CD14-positive monocyte (primary cell): ENCODE measurements around the gene TULP1. TPM values are rescaled to one million over a fixed set of nuclear protein-coding genes. Genes with fewer than 3 reads are reported as not detected.

Experiments used
- DNase-seq, 3 donors: peaks; one replicate each; pipeline ENCODE4 v3.0.0-alpha.2; 2011 to 2022
- H2AFZ ChIP-seq: 2 replicates; pipeline ENCODE4 v1.6.0; 2012; ENCODE audit warnings: mild to moderate bottlenecking, low read depth, low read length, inconsistent platforms; ENCODE audit not compliant: insufficient read depth, poor library complexity, severe bottlenecking
- H3K27ac ChIP-seq, 2 donors: 1 replicate in 1 of 2; 2 replicates in 1 of 2; pipeline ENCODE4 v1.5.1; 2012 to 2013; ENCODE audit warnings: low read length in 2 of 2, control low read depth in 1 of 2, inconsistent platforms in 1 of 2, low read depth in 1 of 2, mild to moderate bottlenecking in 1 of 2
- H3K27me3 ChIP-seq, 2 donors: one replicate each; pipeline versions ENCODE4 v1.6.0 to v1.6.1; 2011 to 2013; ENCODE audit warnings: low read length in 2 of 2; ENCODE audit not compliant: control insufficient read depth in 2 of 2, insufficient read depth in 2 of 2
- H3K36me3 ChIP-seq, 2 donors: replicated peaks in 1 of 2; 1 replicate in 1 of 2; 2 replicates in 1 of 2; pipeline versions ENCODE4 v1.5.1 to v1.6.1; 2012 to 2013; ENCODE audit warnings: low read length in 2 of 2, control low read depth in 1 of 2, inconsistent platforms in 1 of 2, mild to moderate bottlenecking in 1 of 2; ENCODE audit not compliant: insufficient read depth in 2 of 2, control insufficient read depth in 1 of 2
- H3K4me1 ChIP-seq, 2 donors: 1 replicate in 1 of 2; 2 replicates in 1 of 2; pipeline versions ENCODE4 v1.5.1 to v1.6.1; 2012 to 2013; ENCODE audit warnings: low read length in 2 of 2, control low read depth in 1 of 2, inconsistent platforms in 1 of 2, mild to moderate bottlenecking in 1 of 2, moderate library complexity in 1 of 2; ENCODE audit not compliant: insufficient read depth in 2 of 2, control insufficient read depth in 1 of 2
- H3K4me2 ChIP-seq: replicated peaks from 2 replicates; pipeline ENCODE3; 2012; ENCODE audit warnings: low read length, moderate library complexity, mild to moderate bottlenecking; ENCODE audit not compliant: poor library complexity, severe bottlenecking; ENCODE audit errors: extremely low read depth
- H3K4me3 ChIP-seq, 3 experiments: fragments of 200-600 bp in 1 of 3; sonication (generic) in 1 of 3; replicated peaks in 1 of 3; 1 replicate in 2 of 3; 2 replicates in 1 of 3; pipeline ENCODE4 v1.5.1; 2011 to 2013; ENCODE audit warnings: low read length in 3 of 3, mild to moderate bottlenecking in 3 of 3, control low read depth in 2 of 3, low read depth in 2 of 3, inconsistent platforms in 1 of 3, moderate library complexity in 1 of 3
- H3K79me2 ChIP-seq: 2 replicates; pipeline ENCODE4 v1.6.0; 2012; ENCODE audit warnings: mild to moderate bottlenecking, control low read depth, inconsistent platforms, low read length, moderate library complexity; ENCODE audit not compliant: insufficient read depth
- H3K9ac ChIP-seq: 2 replicates; pipeline ENCODE4 v1.6.0; 2017; ENCODE audit warnings: low read length, mild to moderate bottlenecking; ENCODE audit not compliant: insufficient read depth, poor library complexity, severe bottlenecking
- H3K9me3 ChIP-seq, 2 donors: replicated peaks in 1 of 2; 1 replicate in 1 of 2; 2 replicates in 1 of 2; pipeline versions ENCODE4 v1.5.1 to v1.6.1; 2012 to 2013; ENCODE audit warnings: low read length in 2 of 2, control low read depth in 1 of 2; ENCODE audit not compliant: control insufficient read depth in 1 of 2, insufficient read depth in 1 of 2
- H4K20me1 ChIP-seq: 2 replicates; pipeline ENCODE4 v1.6.0; 2012; ENCODE audit warnings: mild to moderate bottlenecking, low read length, control low read depth, moderate library complexity; ENCODE audit not compliant: insufficient read depth
- H3K27ac Mint-ChIP-seq, 7 donors: one replicate each; pipeline ENCODE4 v1.8.0; 2020; ENCODE audit warnings: mild to moderate bottlenecking in 7 of 7, mixed read lengths in 7 of 7, moderate library complexity in 6 of 7, inconsistent platforms in 2 of 7
- H3K27me3 Mint-ChIP-seq, 3 donors: one replicate each; pipeline ENCODE4 v1.8.0; 2021 to 2022; ENCODE audit warnings: low read depth in 3 of 3, mild to moderate bottlenecking in 3 of 3, mixed read lengths in 3 of 3, moderate library complexity in 3 of 3, inconsistent platforms in 1 of 3
- H3K36me3 Mint-ChIP-seq, 2 donors: one replicate each; pipeline ENCODE4 v1.8.0; 2020; ENCODE audit warnings: mixed read lengths in 2 of 2, inconsistent platforms in 1 of 2, mild to moderate bottlenecking in 1 of 2
- H3K4me1 Mint-ChIP-seq: one replicate; pipeline ENCODE4 v1.8.0; 2020; ENCODE audit warnings: mild to moderate bottlenecking, mixed read lengths
- H3K4me3 Mint-ChIP-seq, 2 donors: one replicate each; pipeline ENCODE4 v1.8.0; 2020; ENCODE audit warnings: mild to moderate bottlenecking in 2 of 2, mixed read lengths in 2 of 2, moderate library complexity in 1 of 2
- H3K9me3 Mint-ChIP-seq, 7 donors: one replicate each; pipeline ENCODE4 v1.8.0; 2020 to 2022; ENCODE audit warnings: mixed read lengths in 7 of 7, mild to moderate bottlenecking in 6 of 7, moderate library complexity in 6 of 7, inconsistent platforms in 2 of 7
- CTCF ChIP-seq: fragments of 200-600 bp; IDR thresholded peaks from one replicate; pipeline ENCODE4 v1.8.0; 2022; ENCODE audit warnings: antibody characterized with exemption, mild to moderate bottlenecking
- WGBS: methylation state at CpG from one replicate; pipeline ENCODE4 v1.1.5; 2013; ENCODE audit warnings: missing lambda C conversion rate; ENCODE audit not compliant: insufficient coverage; 5-methylcytosine and 5-hydroxymethylcytosine counted together
- intact Hi-C, 2 donors: fragments of 100-400 bp; cut with micrococcal nuclease; formaldehyde crosslinking; loops; one replicate each; pipeline versions ENCODE4 v1.15.0 to v1.15.1; 2023
- polyA plus RNA-seq, 3 donors: library from polyadenylated mRNA; depleted of rRNA in 1 of 3; unstranded in 2 of 3; stranded (reverse) in 1 of 3; fragments of 300-500 nt in 2 of 3; fragments of >200 nt in 1 of 3; fragmentation: Illumina TruSeq in 2 of 3; gene quantifications; 1 replicate in 2 of 3; 2 replicates in 1 of 3; pipeline ENCODE4 v1.2.3, GENCODE V29; 2012 to 2021

Gene TULP1
- polyA plus RNA-seq, 3 donors = not detected

DNA sequence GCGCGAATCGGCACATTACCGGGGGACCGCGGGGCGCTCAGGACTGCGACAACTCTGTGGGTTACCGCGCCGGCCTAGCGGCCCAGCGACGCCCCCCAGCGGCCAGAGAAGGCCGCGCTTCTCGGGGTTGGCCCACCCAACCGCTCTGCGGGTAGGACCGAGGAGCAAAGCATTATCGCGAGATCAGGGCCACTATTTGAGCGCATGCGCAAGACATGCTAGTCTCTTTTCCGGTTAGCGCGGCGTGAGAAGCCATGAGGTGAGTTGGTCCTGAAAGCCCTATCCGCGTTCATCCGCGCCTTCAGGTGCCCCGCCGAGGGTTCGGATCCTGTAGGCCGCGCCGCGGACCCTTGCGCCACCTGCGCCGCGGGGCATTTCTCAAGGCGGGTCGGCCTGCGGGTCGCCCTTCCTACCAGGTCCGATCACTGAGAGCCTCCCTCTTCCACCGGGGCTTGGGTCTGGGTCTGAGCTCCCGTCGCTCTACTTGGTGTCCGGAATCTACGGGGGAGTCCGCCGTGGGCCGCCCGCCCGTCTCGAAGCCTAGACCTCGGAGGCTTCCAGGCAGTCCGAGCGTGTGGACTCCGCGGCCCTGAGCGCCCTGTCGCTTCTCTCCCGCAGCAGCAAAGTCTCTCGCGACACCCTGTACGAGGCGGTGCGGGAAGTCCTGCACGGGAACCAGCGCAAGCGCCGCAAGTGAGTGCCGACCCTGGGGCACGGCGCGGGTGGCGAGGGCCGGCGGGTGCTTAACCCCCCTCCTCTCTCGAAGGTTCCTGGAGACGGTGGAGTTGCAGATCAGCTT, 44.3 kb downstream of the TULP1 start, which contains the start of gene RPL10A:
Gene RPL10A, plus strand, starts transcription at position 221 of the 799 bp plus-strand sequence. Its CDS starts 34 bp downstream, at position 255.
- peak; percentile 92 for TF ChIP-seq CTCF
- Histone ChIP-seq H3K4me2 (peak within 1 kb of the TSS; percentile 99), H3K27ac (peak within 1 kb of the TSS; percentile 92 to 93), H3K4me3 (peak within 1 kb of the TSS; percentile 80 to 99 (median 92)), H3K27me3 (no peaks in the 10 kb centered on the region), H3K36me3 (peaks cover 32 to 40% of the 10 kb centered on the region in 2 donors), H2AFZ (peak within 1 kb of the TSS; percentile 93), H3K79me2 (peaks cover 29% of the 10 kb centered on the region), H3K9me3 (no peaks in the 10 kb centered on the region), H4K20me1 (peaks cover 46% of the 10 kb centered on the region), H3K4me1 (peaks cover 23 to 30% of the 10 kb centered on the region in 2 donors), H3K9ac (peak within 1 kb of the TSS; percentile 91)
- H3K27me3 Mint-ChIP-seq = peaks cover 0 to 6% (median 0%) of the 10 kb centered on the region in 3 donors
- H3K36me3 Mint-ChIP-seq = peaks cover 44 to 52% of the 10 kb centered on the region in 2 donors
- H3K27ac Mint-ChIP-seq = peak within 1 kb of the TSS; percentile 96 to 99 (median 98)
- DNase-seq = peak; percentile 96 to 97 (median 97)
- peak within 1 kb of the TSS; percentile 98 for H3K4me3 Mint-ChIP-seq
- intact Hi-C loops = loop anchor here (1.0 to 5.0 kb wide), 3 partner anchors 125 to 171 kb away; partner anchors contain the start of genes DEF6 (in 2 of the 2) and PPARD (in 1 of the 2)
- peaks cover 0 to 7% (median 0%) of the 10 kb centered on the region in 7 donors for H3K9me3 Mint-ChIP-seq
- WGBS = under 1% methylated on average over 86 of the region's 86 CpGs
- H3K4me1 Mint-ChIP-seq = peaks cover 35% of the 10 kb centered on the region

DNA sequence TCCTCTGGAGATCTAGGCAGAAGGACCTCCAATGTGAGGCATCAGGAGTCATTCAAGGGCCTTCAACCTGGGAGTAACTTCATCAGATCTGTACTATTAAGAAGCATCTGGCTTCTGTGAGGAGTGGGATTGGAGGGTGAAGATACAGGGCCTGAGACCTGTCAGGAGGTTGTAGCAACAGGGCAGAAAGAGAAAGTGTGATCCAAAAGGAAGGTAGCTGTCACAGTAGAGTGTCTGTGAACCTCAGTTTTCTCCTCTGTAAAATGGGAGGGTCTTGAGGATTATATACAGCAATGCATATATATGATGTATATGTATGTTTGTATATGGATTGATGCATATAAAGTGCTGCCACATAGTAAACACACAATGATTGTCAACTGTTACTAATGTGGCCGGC, 47.0 kb downstream of the TULP1 start:
- peaks cover 37 to 44% of the 10 kb centered on the region in 2 donors for H3K36me3 Mint-ChIP-seq
- Histone ChIP-seq H2AFZ (no peak overlapping the region), H3K4me3 (no peak overlapping the region), H3K79me2 (peaks cover 24% of the 10 kb centered on the region), H3K36me3 (peaks cover 10 to 28% of the 10 kb centered on the region in 2 donors), H3K9me3 (no peaks in the 10 kb centered on the region), H3K27me3 (no peaks in the 10 kb centered on the region), H3K27ac (no peak overlapping the region), H4K20me1 (peaks cover 20% of the 10 kb centered on the region), H3K9ac (no peak overlapping the region), H3K4me1 (peaks cover 23 to 29% of the 10 kb centered on the region in 2 donors), H3K4me2 (no peak overlapping the region)
- H3K9me3 Mint-ChIP-seq = peaks cover 0 to 5% (median 0%) of the 10 kb centered on the region in 7 donors
- H3K27me3 Mint-ChIP-seq = peaks cover 0 to 7% (median 0%) of the 10 kb centered on the region in 3 donors
- TF ChIP-seq CTCF = no peak
- H3K4me1 Mint-ChIP-seq = peaks cover 23% of the 10 kb centered on the region
- H3K4me3 Mint-ChIP-seq = peak overlapping the region in 1 of 2 donors; percentile 21
- no CpG with 5 or more reads among the region's 1 CpG for WGBS
- intact Hi-C loops = loop anchor here (5.0 kb wide), 2 partner anchors 123 to 168 kb away; partner anchors contain the start of genes DEF6 (in 2 of the 2) and PPARD (in 1 of the 2)
- H3K27ac Mint-ChIP-seq = no peak overlapping the region
- no peak for DNase-seq
